Measurements from ENCODE around the gene NAALADL2.
"Not testable (repeated sequence)": the region's sequence is repeated elsewhere in the genome, so short reads cannot be mapped to it uniquely, and the experiment has no call there.

The NAALADL2 gene

DNA sequence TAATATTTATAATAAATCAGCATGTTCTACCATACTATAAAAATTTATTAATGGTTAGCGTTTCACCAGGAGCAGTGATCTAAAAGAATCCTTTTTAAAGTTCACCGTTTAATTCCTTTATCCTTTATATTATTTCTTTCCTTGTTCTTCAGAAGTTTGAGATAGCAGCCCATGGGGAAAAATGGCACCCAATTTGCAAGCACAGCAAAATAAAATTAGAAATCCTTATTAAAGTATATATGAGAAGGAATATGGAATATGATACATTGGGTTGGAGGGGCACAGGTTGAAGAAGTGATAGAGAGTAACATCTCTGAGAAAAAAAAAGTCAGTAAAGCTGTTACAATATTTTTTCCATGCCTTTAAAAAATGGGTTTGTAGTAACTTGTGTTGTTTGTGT is 892.0 kb downstream of the NAALADL2 start:
- no peak for DNase-seq (ENCODE audit: low spot score)

DNA sequence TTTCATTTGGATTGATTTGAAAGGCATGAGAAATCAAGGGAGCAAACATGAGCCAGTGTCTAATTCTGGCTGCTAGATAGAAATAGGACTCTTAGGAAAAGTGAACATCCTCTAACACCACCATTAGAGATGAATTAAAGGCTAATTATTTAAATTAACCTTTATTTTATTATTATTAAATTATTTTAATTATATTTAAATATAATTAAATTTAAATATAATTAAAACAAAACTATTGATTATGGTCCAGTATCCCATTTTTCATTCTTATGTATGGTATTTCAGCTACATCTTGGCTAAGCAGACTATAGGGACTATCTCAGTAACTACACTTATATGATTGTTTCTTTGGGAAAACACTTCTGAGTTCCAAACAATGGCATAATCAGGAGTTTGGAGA is 904.8 kb downstream of the NAALADL2 start:
- no peak for DNase-seq (ENCODE audit: low spot score)

DNA sequence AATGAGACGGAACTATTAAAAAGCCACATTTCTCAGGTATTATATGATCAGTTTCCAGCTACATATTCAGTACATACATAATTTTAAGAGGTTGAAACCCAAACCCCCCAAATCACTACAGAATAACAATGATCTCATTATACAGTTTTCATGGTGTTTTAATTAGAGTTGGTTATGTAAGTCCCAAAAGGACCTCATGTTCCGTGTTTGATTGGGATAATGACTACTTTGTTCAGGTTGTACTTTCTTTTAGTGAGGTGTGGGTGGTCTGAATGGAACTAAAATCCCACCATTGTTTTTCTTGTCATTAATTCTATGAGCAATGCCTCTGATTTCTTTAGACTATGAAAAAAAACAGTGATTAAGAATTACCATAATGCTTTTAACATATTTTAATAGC is 905.6 kb downstream of the NAALADL2 start:
- no peak for DNase-seq (ENCODE audit: low spot score)

DNA sequence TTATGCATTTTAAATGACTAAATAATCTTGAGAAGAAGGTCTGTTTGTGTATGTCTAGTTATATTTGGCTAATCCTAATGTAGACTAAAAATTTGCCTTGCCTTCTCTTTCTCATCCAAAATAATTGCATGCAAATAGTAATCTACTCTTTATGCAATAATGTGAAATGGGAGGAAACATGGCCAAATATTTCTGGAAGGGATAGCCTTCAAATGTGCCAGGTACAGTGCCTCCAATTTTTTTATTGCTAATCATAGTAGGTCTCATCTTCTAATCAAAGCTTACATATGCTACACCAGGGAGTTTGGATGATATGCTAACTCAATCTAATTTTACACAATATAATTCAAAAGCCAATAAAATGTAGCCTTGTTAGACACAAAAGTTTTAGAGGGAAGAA is 911.3 kb downstream of the NAALADL2 start:
- no peak for DNase-seq (ENCODE audit: low spot score)

DNA sequence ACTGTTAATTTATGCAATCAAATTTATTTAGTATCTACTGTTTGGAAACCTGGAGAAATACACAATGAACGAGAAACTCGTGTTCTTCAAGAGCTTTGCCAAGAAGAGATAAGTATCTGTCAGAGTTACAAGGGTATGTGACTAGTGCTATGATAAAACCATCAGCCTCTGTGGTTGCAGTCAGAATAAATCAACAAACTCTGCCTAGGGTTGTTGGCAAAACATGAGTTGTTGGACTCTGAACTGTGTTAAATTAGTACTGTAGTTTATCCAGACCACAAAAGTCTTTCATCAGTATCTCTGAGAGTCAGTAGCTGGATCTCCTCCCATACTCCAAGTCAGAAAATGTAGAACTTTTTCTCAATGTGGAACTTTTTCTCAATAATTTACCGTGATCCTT is 918.4 kb downstream of the NAALADL2 start:
- no peak for DNase-seq (ENCODE audit: low spot score)

DNA sequence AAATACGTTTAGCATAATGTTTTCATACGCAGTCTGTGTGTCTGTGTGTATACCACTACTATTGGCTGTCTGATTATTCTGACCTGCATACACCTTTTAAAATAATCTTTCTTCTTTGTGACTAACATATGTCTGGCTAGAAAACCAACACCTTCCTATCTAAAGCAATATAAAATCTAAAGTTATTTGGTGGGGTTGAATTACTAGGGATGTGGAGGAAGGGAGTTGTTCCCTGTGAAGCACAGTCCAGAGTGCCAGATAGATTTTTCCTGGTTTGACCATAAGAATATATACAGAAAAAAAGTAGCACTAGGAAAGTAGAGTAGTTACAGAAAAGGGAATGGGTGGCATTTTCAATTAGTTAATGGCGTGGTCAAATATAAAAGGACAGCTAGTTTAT is 918.8 kb downstream of the NAALADL2 start:
- no peak for DNase-seq (ENCODE audit: low spot score)

DNA sequence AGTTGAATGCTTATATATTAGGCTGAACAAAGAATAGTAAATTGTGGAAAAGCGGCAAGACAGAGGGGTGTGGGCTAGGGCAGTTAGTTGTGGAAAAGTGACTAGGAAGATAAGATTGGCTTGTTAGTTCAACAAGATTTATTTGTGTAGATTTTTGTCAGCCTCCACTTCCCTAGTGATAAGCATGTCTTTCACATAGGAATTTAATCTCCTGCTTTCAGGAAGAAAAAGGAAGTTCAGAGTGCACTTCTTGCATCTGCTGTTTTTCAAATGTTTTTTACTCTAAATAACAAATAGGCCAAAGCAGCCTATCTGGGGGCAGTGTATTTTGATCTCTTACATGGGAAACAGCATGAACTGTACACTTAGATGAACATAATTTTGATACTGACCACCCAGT is 919.9 kb downstream of the NAALADL2 start:
- DNase-seq (ENCODE audit: low spot score): no peak

DNA sequence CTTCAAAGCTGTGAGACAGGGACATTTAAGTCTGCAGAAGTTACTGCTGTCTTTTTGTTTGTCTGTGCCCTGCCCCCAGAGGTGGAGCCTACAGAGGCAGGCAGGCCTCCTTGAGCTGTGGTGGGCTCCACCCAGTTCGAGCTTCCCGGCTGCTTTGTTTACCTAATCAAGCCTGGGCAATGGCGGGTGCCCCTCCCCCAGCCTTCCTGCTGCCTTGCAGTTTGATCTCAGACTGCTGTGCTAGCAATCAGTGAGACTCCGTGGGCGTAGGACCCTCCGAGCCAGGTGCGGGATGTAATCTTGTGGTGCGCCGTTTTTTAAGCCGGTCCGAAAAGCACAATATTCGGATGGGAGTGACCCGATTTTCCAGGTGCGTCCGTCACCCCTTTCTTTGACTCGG is 928.0 kb downstream of the NAALADL2 start:
- DNase-seq (ENCODE audit: low spot score): not testable (repeated sequence)

DNA sequence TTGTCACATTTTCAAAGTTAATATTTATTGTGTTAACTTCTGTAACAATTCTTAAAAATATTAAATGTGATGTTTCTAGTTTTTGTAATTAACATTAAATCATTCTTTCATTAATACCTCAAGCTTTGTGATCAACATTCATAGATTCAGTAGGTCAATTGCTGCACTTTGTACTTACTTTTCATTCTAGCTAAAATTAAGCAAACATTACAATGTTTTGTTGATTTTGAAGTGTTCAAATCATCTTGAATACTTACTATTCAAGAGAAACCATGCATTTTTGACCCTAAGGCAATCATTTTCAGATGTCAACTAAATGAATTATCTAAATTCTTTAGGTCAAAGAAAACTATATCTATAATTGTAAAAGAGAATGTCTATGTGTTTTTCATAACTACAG is 933.1 kb downstream of the NAALADL2 start:
- no peak for DNase-seq (ENCODE audit: low spot score)

DNA sequence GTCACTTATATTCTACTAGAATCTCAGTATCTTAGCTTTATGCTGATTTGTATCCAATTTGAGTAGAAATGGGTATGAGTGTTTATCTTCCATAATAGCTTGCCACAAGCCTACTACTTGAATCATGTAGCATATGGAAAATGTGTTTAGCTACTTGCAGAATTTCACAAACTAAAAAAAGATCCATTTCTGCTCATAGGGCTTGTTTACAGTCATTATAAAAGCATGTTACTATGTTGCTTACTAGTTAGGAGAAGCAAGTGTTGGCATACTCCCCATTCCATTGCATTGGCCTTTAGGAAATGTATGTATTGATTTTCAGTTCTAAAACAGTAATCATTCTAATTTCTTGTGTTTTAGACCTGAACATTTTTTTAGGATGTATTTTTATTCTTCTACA is 939.2 kb downstream of the NAALADL2 start:
- DNase-seq (ENCODE audit: low spot score): no peak

DNA sequence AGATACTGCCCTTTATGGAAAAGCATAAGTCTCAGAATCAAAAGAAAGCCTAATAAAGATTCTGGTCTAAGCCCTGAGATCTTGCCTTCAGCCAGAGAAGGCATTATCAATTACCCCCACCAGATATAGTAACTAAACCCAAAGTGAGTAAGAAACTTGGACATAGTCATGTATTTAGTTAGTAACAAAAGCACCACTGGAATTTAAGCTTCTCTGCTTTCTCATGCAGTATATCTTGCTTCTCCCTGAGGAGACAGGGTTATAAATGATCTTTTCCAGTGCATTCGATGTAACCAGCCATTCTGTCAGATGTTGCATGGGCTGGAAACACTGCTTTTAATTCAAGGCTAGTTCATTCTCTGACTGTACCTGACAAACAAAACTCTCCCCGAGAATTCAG is 946.7 kb downstream of the NAALADL2 start:
- DNase-seq (ENCODE audit: low spot score): no peak

DNA sequence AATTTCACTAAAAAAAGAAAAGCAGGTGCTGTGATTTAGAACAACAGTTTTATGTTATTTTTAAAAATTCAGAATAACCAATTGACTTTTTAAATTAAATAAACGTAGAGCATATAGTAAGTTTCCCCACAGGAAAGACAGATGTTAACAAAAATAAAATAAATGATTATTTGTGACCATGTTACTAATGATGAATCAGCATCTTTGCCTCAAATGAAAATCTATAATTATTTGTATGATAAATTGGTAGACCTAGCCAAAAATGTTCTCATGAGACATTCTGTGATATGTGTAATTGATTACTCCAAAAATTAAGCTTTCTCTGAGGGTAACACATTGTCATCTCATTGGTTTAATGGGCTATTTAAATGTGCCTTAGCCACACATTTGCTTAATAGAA is 948.0 kb downstream of the NAALADL2 start:
- DNase-seq (ENCODE audit: low spot score): no peak

DNA sequence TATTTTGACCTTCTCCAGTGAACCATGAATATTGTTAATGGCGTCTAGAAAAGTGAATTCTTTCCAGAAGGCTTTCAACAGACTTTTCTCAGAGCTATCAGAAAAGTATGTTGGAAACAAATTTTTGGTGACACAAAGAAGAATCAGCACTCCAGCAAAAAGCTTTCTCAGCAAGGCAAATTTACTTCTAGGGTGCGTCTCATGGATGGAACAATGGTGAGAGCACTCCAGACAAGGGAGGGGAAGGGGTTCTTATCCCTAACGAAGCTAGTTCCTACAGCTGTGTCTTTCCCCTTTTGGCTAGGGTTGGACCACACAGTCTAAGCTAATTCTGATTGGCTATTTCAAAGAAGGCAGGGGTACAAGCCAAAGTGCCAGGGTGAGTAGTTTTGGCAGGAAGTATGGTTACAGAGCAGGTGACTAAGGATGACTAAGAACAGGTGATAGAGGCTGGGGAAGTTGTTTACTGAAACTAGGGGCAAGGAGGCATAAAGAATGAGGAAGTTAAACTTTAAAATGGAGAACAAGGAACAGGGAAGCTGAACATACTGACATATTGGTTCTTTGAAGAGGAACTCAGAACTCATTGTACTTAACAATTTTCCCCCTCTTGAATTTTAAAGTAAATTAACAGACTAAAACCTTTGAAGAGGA is 959.8 kb downstream of the NAALADL2 start:
- DNase-seq (ENCODE audit: low spot score): no peak

DNA sequence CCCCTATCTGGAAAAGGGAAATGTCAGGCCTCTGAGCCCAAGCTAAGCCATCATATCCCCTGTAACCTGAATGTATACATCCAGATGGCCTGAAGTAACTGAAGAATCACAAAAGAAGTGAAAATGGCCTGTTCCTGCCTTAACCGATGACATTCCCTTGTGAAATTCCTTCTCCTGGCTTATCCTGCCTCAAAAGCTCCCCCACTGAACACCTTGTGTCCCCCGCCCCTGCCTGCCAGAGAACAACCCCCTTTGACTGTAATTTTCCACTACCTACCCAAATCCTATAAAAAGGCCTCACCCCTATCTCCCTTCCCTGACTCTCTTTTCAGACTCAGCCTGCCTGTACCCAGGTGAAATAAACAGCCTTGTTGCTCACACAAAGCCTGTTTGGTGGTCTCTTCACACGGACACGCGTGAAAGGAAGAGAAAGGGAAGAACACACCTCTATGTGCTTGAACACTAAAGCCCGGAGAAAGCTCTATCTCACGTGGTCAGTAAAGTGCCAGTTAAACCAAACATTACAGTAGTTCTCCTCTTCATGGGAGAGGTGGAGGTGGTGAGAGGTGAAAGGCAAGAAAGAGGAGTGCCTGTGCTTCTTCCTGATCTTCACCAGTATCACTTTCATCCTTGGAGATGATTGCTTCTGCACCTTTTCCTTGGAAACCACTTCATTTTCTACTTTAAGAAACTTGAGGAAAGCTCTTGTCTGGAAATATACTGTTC is 963.8 kb downstream of the NAALADL2 start:
- DNase-seq (ENCODE audit: low spot score): not testable (repeated sequence)

DNA sequence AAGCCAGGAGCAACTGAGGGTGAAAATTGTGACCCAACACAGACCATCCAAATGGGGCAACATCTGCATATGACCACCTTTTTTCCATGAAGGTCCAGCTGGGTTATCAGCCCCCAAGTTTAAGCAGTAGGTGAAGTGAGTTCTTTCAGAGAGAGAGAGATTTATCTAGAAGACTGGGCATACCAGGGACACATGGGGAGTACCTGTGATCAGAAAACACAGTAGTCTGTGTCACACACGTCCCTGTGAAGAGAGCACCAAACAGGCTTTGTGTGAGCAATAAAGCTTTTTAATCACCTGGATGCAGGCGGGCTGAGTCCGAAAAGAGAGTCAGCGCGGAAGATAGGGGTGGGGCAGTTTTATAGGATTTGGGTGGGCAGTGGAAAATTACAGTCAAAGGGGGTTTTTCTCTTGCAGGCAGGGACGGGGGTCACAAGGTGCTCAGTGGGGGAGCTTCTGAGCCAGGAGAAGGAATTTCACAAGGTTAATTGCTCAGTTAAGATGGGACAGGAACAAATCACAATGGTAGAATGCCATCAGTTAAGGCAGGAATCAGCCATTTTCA is 966.0 kb downstream of the NAALADL2 start:
- not testable (repeated sequence) for DNase-seq (ENCODE audit: low spot score)

DNA sequence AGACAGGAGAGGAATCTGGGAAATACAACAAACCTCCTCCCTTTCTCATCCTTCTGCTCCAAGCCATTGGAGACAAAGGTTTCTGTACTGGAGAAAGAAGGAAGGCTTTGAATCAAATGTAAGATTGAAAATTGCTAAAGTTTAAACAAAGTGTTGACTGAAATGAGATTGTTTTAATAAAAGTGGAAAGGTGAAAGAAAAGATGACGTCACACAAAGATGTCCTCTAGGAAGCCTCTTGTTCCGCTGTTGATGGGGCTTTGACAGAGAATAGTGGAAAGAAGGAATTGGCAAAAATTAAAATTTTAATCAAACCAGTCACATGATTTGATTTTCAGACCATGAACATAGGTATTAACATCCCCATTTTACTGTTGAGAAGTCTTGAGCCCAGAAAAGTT is 967.6 kb downstream of the NAALADL2 start:
- no peak for DNase-seq (ENCODE audit: low spot score)

DNA sequence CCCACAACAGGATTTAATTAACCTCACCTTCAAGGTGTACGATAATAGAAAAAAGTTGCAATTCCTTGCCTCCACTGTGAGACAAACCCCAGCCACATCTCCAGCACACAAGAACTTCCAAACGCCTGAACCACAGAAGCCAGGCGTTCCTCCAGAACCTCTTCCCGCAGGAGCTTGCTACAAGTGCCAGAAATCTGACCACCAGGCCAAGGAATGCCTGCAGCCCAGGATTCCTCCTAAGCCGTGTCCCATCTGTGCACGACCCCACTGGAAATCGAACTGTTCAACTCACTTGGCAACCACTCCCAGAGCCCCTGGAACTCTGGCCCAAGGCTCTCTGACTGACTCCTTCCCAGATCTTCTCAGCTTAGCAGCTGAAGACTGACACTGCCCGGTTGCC is 970.7 kb downstream of the NAALADL2 start:
- not testable (repeated sequence) for DNase-seq (ENCODE audit: low spot score)

DNA sequence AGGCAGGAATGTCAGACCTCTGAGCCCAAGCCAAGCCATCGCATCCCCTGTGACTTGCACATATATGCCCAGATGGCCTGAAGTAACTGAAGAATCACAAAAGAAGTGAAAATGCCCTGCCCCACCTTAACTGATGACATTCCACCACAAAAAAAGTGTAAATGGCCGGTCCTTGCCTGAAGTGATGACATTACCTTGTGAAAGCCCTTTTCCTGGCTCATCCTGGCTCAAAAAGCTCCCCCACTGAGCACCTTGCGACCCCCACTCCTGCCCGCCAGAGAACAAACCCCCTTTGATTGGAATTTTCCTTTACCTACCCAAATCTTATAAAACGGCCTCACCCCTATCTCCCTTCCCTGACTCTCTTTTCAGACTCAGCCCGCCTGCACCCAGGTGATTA is 976.6 kb downstream of the NAALADL2 start:
- not testable (repeated sequence) for DNase-seq (ENCODE audit: low spot score)

DNA sequence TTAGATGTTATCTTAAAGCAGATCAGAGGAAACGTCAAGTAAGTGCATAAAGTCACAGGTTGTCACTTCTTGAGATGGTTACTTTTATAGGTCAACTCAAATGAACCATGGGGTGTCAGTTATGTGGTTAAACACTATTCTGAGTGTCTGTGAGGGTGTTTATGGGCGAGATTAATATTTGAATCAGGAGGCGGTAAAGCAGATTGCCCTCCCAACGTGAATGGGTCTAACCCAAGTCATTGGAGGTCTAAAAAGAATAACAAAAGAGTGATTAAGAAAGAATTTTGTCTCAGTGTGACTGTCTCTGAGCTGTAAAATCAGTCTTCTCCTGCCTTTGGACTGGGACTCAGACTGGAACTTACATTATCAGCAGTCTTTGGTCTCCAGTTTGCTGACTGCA is 977.5 kb downstream of the NAALADL2 start:
- DNase-seq (ENCODE audit: low spot score): no peak

DNA sequence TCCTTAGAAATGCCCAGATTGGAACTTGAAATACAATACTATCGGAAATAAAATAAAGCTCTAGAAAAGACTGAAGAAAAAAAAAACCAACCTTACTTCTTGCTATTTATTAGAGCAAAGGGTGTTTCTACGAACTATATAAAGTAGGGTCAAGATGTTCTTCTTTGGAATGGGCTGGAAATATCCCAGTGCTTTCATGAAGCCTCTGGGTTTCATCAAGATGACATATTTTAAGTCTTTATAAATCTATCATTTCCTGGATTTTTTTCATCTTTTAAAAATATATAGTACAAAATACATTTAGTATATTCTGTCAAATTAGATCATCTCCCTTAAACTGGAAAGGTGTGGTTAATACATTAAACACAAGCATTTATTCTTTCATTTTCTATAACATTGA is 978.8 kb downstream of the NAALADL2 start:
- DNase-seq (ENCODE audit: low spot score): no peak

DNA sequence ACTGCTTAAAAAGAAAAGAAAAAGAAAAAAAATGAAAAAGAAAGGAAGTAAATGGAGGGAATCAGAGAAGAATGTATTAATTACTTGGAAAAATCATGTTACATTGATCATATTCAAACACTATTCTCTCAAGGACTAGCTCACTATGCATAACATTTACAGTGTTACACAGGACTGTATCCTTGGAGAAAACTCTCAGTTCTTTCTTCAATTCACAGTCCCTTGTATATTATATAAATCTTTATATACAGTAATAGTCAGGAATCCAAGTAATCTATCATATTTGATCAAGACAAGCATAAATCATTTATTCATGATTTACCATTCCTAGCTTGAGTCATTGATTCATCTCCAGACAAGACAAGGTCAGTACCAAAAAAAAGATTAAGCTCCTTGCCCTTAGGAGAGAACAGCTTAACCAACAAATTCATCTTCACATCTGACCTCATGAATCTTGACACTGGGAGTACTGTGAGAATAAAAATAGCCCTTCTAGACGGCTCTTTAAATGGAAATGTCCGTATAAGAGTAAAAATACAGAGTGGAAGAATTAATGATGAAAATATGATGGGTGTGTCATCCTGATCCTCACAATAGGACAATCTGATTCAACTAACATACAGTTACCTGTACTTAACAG is 980.4 kb downstream of the NAALADL2 start:
- no peak for DNase-seq (ENCODE audit: low spot score)

DNA sequence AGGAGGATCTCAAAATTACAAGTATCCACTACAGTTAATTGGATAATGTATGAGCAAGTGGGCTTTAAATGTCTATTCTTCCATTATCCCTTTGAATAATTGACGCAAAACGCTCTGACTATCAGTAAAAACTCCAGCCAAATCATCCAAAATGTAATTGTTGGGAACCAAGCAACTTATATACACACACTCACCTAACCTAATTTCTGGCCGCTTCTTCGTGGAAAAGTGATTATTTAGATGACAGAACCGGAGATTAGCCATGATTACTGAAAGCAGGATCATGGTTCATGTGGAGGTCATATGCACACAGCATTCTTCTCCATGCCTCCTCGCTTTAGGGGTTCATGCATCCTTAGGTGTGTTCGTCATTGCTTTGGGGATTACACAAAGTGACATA is 992.4 kb downstream of the NAALADL2 start:
- no peak for DNase-seq (ENCODE audit: low spot score)

DNA sequence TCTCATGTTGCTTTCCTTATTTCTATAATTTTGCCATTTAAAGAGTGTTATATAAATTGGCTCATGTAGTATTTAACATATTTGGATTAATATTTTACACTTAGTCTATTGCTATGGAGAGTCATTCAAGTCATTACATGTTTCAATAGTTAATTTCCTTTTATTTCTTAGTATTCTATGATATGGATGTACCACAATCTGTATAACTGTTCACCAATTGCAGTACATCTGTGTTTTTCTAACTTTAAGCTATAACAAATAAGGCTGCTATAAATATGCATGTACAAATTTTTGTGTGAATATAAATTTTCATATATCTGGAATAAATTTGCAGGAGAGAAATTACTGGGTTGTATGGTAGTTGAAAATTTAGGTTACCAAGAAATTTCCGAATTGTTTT is 993.4 kb downstream of the NAALADL2 start:
- no peak for DNase-seq (ENCODE audit: low spot score)
